HG02678 (cell line): Measurements from ENCODE around the gene OSR1.
A peak's percentile ranks its signal among the peaks of the same experiment; 100 is the strongest.
"Not testable (repeated sequence)": the region's sequence is repeated elsewhere in the genome, so short reads cannot be mapped to it uniquely, and the experiment has no call there.

Experiments used
- ATAC-seq: cut with Tn5 transposase; IDR thresholded peaks from one replicate; pipeline ENCODE4 v1.9.1; 2021; ENCODE audit warnings: mild to moderate bottlenecking, moderate library complexity; ENCODE audit not compliant: unreplicated experiment

Gene OSR1

DNA sequence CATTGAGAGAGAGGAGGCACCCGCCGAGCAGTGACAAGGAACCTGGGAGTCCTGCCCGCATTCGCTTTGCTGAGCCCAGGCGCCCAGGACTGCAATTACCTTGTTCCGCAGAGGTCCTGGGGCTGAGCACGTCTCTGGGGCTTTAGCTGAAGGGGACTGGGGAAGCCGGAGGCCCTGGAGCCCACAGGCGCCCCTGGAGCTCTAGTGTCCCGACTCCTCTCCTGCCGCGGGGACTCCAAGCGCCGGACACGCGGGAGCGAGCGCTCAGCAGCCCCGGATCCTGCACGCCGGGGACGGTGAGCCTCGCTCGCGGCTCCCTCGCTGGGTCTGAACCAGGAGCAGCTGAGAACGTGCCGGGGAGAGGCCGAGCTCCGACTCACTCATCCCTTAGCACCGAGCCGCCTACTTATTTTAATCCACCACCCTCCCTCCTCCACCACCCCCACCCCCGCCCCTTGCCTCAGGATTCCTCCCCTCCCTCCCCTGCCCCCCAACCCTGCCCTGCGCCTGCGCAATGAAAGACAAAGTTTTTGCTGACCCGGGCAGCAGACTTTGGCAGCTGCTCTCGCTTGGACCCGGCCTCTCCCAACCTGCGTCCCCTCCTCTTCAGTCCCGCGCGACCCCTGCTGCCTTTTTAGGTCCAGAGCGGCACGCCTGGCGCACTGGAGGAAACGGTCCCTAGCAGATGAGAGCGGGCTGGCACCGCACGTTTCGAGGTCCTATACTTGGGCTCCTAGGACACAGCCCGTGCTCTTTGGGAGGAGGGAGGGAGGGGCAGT is at the start of gene OSR1:
OSR1 (minus strand) TSS at position 382 of the 779 bp plus-strand sequence. CDS start 4,818 bp downstream, outside the sequence.
- ATAC-seq: no peak

DNA sequence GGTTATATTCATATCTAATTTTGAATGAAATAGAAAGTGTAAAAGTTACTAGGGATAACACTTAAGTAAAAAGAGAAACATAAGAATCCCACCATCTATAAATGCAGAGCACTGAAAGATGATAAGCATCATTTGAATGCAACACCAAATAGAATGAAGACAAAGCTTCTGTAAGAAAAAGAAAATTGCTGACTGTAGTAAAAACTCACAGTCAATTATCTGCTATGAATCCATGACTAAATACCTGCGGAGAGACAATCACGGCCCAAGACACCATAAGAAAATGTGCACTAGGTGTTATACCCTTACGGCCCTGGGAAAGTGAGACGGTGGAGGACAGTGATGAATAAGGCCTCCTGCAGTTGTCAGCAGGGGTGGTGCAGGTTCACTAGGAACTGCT is 45.4 kb upstream of the OSR1 start:
- no peak for ATAC-seq

GRCh38 chr2:19392191-19392590 is 33.8 kb upstream of the OSR1 start:
- no peak for ATAC-seq

- ATAC-seq: not testable (repeated sequence)
Observed at GRCh38 chr2:19389469-19389868, 31.0 kb upstream of the OSR1 start.

DNA sequence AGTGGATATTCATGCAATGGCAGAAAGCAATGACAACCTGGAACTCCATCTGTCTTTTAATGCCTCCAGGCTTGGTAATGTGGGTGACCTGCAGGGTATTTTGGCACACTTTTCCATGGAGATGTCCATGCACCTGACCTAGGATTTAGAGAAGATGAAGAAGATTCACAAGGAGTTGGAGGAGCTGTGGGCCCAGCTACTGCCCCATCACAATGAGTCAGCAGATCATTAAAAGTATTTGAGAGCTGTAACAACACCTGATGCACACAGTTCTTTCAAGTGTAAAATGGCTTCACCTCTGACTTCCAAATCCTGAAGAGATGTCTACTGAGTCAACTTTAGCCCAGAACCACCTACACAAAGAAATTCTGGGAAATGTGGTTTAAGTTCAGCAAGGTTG is 22.1 kb upstream of the OSR1 start:
- no peak for ATAC-seq

DNA sequence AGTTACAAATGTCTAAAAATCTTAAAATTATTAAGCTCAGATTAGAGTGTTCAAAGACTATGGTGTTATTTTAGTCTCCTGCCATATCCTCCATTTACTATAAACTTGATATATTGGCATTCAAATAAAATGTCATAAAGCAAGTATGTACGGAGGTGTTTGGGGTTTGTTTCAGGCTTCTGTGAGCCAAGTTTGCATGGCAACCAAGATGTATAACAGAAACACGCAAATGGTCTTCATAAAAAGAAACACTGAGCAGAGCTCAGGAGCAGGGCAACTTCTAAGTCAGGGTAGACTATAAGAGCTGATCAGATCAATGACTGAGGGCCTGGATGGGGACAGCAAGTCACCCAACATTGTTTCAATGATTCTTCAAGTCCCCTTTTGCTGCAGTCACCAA is 20.5 kb upstream of the OSR1 start:
- ATAC-seq: no peak

DNA sequence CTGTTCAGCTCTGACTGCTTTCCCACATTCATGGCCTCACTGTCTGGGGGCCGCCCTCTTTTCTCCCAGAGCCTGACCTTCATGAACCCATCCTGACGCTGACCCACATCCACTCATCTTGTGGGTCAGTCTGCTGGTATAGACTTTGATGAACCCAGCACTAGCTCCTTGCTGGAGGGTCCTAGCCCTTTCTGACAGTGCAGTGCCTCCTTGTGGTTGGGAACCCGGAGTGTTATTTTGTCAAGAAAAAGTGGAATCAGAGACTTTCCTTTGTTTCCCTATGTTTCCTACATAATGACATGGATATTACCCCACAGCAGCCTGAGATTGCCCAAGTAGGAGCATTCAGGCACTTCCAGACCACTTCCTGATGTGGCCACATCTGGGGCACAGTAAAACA is 19.3 kb upstream of the OSR1 start:
- no peak for ATAC-seq

- ATAC-seq: no peak
Observed at GRCh38 chr2:19373352-19373751, 14.9 kb upstream of the OSR1 start.

- no peak for ATAC-seq
Observed at GRCh38 chr2:19371996-19372582, 13.7 kb upstream of the OSR1 start.

DNA sequence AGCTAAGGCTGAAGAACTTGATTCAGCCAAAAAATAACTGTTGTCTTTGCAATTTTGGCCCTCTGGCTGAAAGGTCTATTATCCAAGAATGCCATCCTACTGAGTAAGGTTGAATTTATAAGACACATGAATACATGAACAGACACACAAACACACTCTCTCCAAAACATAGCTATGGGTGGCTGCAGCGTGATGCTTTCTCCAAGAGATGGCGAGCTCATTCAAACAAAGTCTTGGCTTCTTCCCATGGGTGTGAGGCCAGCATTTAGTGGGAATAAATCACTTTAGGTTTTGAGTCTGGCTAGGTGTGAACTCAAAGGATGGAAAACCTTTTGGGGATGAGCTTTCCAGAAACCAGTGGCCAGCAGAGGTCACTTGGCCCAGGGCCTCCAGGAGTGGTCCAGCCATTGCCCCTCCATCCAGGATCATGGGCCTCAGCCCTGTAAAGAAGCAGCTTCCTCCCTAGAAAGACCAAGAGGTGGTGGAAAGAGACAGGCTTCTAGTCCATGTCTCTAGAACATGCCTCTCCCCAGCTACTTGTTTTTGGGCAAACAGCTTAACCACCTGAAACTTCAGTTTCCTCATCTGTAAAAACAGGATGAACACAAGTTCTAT is 11.0 kb upstream of the OSR1 start:
- ATAC-seq: no peak

DNA sequence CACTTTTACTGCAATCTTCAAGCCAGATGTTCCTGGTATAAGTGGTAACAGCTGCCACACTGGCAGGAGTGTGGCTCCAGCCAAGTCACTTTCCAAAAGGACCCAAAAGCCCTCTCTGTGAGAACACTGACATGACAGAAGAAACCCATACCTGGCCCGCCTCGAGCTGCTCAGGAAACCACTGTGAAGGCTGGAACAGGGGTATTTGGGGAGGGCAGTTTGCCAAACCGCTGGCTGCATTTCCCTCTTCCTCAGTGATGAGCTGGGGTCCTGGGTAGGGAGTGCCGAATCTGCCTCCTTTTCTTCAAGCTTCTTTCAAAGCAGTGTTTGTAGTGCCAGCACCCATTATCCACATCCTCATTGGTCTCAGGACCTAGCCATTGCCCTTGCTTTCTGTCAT is 10.3 kb upstream of the OSR1 start:
- no peak for ATAC-seq

GRCh38 chr2:19367326-19367725 is 8.9 kb upstream of the OSR1 start:
- ATAC-seq: no peak

- no peak for ATAC-seq
Observed at GRCh38 chr2:19365126-19365525, 6.7 kb upstream of the OSR1 start.

- ATAC-seq: no peak
Observed at GRCh38 chr2:19364014-19364413, 5.6 kb upstream of the OSR1 start.

DNA sequence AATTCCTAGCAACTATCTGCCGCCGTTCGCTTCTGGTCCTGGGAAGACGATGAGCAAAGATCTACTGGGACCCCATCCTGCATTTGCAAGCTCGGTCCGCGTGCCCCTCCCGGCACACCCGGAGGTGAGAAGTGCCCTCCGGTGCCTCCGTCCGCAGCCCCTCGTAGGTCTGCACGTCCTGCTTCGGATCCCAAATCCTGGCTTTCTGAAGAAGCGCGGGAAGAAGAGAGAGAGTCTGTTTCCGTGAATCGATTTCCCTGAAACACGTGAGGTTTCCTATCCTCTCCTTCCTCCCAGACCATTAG is 5.0 kb upstream of the OSR1 start:
- no peak for ATAC-seq

GRCh38 chr2:19362755-19363473 is 4.5 kb upstream of the OSR1 start:
- peak; percentile 37 for ATAC-seq

GRCh38 chr2:19362094-19362754 is 3.8 kb upstream of the OSR1 start:
- no peak for ATAC-seq

GRCh38 chr2:19361325-19361990 is 3.0 kb upstream of the OSR1 start:
- no peak for ATAC-seq

DNA sequence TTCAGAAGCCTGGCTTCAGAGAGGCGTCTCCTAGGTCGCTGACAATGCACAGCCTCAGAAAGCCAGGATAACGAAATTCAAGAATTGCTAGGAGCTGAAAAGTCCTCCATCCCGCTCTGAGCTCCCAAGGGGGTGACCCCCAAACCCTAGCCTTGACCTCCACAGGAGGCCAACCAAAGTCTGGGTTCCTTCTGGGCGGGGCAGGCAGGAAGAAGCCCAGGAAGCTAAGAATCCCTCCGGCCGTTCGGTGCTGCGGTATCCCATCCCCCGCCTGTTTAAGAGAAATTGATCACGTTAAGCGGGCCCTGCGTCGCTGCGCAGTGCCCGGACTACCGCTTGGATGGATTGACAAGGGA is 2.5 kb upstream of the OSR1 start:
- no peak for ATAC-seq

GRCh38 chr2:19360266-19360965 is 2.0 kb upstream of the OSR1 start:
- no peak for ATAC-seq
